ENCODE results near the gene MTX1.
"Not testable (repeated sequence)": the region's sequence is repeated elsewhere in the genome, so short reads cannot be mapped to it uniquely, and the experiment has no call there.

The MTX1 gene

GRCh38 chr1:155207806-155208540 is 522 bp upstream of the MTX1 start, which contains the start of gene THBS3:
TSS of gene THBS3 (minus strand) at chr1:155207897. CDS start at chr1:155207876, 21 bp downstream.
- peak within 1 kb of the TSS; percentile 92 for H3K27ac ChIP-seq
- no peak for TF ChIP-seq ZFX (IDR thresholded peaks at IDR 0.05)
- no peak for TF ChIP-seq CTCF (conservative IDR thresholded peaks at IDR 0.05)

GRCh38 chr1:155209312-155209721 is 822 bp downstream of the MTX1 start:
- H3K27ac ChIP-seq, result peak overlapping the region; percentile 92
- TF ChIP-seq ZFX (IDR thresholded peaks at IDR 0.05) (no peak), CTCF (conservative IDR thresholded peaks at IDR 0.05) (no peak)

- TF ChIP-seq CTCF (conservative IDR thresholded peaks at IDR 0.05), result no peak
- no peak for TF ChIP-seq ZFX (IDR thresholded peaks at IDR 0.05)
- no peak overlapping the region for H3K27ac ChIP-seq
Observed at GRCh38 chr1:155210314-155211104, 2.0 kb downstream of the MTX1 start.

- H3K27ac ChIP-seq, result peak overlapping the region; percentile 42
Observed at GRCh38 chr1:155211381-155212050, 3.0 kb downstream of the MTX1 start.

- H3K27ac ChIP-seq, result peak overlapping the region; percentile 42
Observed at GRCh38 chr1:155212051-155212440, 3.6 kb downstream of the MTX1 start.

GRCh38 chr1:155214702-155215101 is 6.2 kb downstream of the MTX1 start:
- not testable (repeated sequence) for H3K27ac ChIP-seq

- TF ChIP-seq ZFX (IDR thresholded peaks at IDR 0.05) (no peak), CTCF (conservative IDR thresholded peaks at IDR 0.05) (no peak)
- H3K27ac ChIP-seq, result no peak overlapping the region
Observed at GRCh38 chr1:155218854-155219591, 10.5 kb downstream of the MTX1 start.

GRCh38 chr1:155219592-155220031 is 11.1 kb downstream of the MTX1 start:
- TF ChIP-seq CTCF (conservative IDR thresholded peaks at IDR 0.05) (no peak), ZFX (IDR thresholded peaks at IDR 0.05) (no peak)
- no peak overlapping the region for H3K27ac ChIP-seq

GRCh38 chr1:155220211-155220965 is 11.9 kb downstream of the MTX1 start:
- H3K27ac ChIP-seq, result not testable (repeated sequence)

Measured in C4-2B (cell line).